Measurements from ENCODE around the gene ZNF253.

DNA sequence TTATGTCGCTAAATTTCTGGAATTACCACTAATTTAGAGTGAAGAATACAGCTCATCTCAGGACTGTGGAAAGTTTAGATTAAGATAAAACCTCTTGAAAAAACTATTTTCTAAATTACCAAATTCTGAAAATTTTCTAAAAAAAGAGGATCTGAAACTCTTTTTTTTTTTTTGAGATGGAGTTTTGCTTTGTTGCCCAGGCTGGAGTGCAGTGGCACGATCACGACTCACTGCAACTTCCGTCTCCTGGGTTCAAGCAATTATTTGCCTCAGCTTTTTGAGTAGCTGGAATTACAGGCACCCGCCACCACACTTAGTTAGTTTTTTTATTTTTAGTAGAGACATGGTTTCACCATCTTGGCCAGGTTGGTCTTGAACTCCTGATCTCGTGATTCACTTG is 16.6 kb upstream of the ZNF253 start:
- TF ChIP-seq, protein P1, sequence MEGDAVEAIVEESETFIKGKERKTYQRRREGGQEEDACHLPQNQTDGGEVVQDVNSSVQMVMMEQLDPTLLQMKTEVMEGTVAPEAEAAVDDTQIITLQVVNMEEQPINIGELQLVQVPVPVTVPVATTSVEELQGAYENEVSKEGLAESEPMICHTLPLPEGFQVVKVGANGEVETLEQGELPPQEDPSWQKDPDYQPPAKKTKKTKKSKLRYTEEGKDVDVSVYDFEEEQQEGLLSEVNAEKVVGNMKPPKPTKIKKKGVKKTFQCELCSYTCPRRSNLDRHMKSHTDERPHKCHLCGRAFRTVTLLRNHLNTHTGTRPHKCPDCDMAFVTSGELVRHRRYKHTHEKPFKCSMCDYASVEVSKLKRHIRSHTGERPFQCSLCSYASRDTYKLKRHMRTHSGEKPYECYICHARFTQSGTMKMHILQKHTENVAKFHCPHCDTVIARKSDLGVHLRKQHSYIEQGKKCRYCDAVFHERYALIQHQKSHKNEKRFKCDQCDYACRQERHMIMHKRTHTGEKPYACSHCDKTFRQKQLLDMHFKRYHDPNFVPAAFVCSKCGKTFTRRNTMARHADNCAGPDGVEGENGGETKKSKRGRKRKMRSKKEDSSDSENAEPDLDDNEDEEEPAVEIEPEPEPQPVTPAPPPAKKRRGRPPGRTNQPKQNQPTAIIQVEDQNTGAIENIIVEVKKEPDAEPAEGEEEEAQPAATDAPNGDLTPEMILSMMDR (IDR thresholded peaks at IDR 0.05) = no peak
- TF ChIP-seq POLR2A (IDR thresholded peaks at IDR 0.05) (no peak), POLR2AphosphoS5 (IDR thresholded peaks at IDR 0.05) (no peak)

Measured in stomach (tissue), 4 donors.